Lung microvascular endothelial cell (primary cell): ENCODE data around the gene NPR3. TPM values are rescaled to one million over a fixed set of nuclear protein-coding genes. Genes with fewer than 3 reads are reported as not detected.

Experiments used
- DNase-seq, 2 donors: peaks; one replicate each; pipeline versions ENCODE4 v3.0.0 to v3.0.0-alpha.2; 2010; ENCODE audit warnings: low read depth in 2 of 2
- total RNA-seq: library from RNA; depleted of rRNA; stranded (reverse); fragments of >200 nt; gene quantifications from 2 replicates; pipeline ENCODE4 v1.2.1, GENCODE V29; 2014

The NPR3 gene, protein sequence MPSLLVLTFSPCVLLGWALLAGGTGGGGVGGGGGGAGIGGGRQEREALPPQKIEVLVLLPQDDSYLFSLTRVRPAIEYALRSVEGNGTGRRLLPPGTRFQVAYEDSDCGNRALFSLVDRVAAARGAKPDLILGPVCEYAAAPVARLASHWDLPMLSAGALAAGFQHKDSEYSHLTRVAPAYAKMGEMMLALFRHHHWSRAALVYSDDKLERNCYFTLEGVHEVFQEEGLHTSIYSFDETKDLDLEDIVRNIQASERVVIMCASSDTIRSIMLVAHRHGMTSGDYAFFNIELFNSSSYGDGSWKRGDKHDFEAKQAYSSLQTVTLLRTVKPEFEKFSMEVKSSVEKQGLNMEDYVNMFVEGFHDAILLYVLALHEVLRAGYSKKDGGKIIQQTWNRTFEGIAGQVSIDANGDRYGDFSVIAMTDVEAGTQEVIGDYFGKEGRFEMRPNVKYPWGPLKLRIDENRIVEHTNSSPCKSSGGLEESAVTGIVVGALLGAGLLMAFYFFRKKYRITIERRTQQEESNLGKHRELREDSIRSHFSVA
- total RNA-seq: under 0.01 and 0.22 TPM in 2 replicates

DNA sequence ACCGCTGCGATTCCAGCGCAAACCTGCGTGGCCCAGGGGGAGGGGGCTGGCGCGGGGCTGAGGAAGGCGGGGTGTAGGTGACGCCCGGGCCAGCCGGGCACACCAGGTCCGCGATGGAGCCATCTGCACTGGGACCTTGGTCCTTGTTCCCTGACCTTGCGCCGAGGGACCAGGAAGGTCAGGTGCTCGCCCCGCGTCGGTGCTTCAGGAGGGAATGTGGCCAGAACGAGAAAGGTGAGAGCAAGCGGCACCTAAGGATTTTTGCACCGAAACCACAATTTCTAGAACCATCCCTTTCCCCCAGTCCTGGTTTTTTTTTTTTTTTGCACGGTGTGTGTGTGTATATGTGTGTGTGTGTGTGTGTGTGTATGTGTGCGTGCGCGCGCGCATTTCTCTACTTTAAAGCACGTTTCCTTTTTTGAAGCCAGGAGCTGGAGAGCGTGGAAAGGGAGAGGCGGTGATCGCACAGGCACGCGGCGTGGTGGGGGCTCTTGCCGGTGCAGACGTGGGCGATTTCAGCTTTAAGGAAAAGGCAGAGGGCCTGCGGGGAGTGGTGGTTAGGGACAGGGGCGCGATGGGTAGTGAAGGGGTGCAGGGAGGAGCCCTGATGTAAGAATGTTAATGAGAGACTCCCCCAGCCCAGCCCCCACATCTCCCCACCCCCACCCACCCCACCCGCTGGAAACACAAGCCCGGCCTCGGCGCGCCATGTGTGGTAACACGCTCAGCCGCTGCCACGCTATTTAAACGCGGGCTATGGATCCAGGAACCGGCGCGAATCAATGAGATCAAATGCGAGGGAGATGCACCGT, at the start of gene NPR3:
Gene NPR3 (plus strand): TSS at position 772 of the 812 bp plus-strand sequence. CDS start 456 bp downstream, outside the sequence.
- DNase-seq: peak; percentile 42 to 57

DNA sequence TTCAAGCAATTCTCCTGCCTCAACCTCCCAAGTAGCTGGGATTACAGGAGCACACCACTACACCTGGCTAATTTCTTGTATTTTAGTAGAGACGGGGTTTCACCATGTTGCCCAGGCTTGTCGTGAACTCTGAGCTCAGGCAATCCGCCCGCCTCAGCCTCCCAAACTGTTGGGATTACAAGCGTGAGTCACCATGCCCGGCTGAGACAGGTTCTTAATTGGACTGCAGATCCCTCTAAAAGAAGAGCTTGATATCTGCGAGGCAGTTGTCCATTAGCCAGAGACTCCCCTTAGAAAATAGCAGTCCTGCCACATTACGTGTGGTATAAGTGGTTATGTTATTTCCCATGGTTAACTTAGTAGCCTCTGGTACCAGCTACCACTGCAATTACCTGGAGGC, 46.6 kb upstream of the NPR3 start:
- DNase-seq: no peak

DNA sequence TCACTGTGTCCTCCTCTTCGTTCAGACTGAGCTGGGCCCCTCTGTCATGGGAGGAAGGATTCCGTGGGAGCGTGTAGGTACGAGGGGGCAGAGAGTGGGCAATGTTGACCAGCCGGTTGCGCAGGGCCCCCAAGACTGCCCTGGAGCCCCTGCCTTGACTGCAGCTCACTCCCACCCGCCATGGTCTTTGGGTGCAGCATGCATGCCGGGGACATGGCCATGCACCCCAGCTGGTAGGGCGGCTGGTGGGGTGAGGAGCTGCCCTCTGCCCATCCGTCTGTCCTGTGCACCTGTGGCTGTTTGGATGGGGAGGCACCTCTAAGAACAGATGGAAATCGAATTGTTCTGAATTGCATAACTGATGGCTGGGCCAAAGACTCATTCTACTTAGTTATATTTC, 42.6 kb upstream of the NPR3 start:
- no peak for DNase-seq

DNA sequence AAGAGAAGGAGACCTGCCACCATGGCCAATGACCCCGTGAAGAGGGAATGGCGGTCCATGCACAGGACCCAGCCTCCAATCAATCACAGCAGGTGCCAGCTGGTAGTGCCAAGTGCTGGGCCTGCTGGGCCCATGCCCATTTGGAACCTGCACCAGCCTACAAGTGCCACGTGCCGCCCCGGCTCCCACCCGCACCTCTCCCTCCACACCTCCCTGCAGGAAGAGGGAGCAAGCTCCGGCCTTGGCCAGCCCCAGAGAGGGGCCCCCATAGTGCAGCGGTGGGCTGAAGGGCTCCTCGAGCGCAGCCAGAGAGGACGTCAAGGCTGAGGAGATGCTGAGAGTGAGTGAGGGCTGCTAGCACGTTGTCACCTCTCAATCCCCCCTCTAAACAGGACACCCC, 37.8 kb upstream of the NPR3 start:
- no peak for DNase-seq

DNA sequence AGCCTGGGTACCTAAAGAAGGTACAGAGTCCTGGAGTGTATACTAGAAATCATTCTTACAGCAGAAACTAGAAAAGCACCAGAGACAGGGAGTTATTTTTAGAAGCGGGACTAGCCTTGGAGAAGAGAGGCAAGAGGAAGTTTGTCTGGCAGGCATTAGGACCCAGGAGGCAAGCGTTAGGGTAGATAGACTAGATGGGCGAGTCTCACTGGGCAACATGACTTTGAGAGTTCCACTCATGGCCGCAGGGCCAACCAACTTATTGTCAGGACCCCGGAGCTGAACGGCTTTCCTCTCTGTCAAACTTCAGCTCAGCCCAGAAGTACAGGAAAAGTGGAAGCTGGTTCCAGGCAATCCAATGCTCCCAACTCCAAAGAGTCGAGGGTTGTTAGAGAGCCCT, 34.1 kb upstream of the NPR3 start:
- no peak for DNase-seq

DNA sequence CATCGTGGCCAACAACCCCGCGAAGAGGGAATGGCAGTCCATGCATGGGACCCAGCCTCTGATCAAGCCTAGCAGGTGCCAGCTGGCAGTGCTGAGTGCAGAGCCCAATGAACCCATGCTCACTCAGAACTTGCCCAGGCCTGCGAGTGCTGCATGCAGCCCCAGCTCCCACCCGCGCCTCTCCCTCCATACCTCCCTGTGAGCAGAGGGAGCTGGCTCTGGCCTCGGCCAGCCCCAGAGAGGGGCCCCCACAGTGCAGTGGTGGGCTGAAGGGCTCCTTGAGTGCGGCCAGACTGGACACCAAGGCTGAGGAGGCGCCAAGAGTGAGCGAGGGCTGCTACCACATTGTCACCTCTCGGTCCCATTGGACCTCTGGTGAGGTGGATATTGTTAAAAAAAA, 32.6 kb upstream of the NPR3 start:
- no peak for DNase-seq

DNA sequence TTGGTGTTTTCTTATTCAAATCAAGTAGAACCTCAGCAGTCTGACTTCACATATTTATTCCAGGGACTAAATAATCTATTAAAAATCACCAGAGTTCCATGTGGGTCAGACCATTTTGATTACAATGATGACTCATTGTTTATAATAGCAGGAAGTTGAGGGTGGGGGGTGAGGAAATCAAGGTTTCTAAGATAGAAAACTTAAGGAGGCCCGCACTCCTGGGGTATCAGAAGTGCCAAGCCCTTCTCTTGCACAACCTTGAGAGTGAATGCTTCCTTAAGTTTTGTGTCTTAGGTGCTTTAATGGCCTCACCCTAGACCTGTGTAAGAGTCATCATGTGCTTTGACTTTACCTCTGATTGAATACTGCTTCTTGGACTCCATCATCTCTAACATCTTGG, 31.9 kb upstream of the NPR3 start:
- peak in 1 of 2 donors; percentile 28 for DNase-seq

DNA sequence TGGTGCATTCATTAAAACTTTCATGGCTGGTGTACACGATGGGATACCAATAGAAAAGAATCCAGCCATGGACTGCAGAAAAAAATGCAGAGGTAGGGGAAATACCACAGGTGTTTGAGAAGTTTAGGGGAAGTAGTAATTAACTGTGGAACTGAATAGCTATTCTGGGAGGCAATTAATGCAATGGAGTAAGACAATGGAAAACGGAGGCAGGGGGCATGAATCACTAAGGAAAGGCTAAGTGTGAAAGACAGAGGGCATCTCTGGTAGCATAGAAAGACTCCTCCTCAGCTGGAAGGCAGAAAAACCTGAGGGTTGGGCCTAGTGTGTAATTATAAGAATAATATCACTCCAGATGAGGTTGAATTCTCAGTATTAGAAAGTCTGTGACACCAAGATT, 30.9 kb upstream of the NPR3 start:
- no peak for DNase-seq

DNA sequence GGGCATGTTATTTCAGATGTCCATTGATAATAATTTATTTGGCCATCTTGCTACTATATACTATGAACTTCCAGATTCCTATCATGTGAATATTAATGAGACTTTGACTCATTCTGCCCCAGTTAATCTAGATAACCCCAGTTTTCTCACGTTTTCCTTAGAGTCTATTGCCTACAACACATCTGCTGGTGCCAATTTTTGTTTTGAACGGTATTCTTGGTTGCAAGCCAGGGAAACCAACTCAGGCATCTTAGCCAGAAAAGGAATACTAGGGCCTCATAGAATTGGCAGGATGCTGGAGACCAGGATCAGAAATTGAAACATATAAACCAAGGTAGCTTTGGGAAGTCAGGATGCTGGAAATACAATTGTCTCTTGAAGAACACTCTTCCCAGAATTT, 28.0 kb upstream of the NPR3 start:
- DNase-seq: no peak

DNA sequence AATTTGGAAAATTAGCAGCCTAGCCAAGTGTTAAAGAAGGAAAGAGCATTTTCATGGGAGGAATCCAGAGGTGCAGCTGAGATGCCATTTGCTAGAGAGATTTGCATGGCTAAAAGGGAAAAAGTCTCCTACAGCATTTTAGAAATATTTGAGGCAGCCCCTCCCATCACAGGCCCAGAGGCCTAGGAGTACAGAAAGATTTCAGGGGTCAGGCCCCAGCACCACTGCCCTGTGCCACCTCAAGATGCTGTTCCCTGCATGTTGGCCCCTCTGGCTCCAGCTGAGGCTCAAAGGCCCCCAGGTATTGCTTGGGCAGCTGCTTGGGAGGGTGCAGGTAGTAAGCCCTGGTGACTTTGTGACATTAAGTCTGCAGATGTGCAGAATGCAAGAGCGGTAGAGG, 26.9 kb upstream of the NPR3 start:
- no peak for DNase-seq

DNA sequence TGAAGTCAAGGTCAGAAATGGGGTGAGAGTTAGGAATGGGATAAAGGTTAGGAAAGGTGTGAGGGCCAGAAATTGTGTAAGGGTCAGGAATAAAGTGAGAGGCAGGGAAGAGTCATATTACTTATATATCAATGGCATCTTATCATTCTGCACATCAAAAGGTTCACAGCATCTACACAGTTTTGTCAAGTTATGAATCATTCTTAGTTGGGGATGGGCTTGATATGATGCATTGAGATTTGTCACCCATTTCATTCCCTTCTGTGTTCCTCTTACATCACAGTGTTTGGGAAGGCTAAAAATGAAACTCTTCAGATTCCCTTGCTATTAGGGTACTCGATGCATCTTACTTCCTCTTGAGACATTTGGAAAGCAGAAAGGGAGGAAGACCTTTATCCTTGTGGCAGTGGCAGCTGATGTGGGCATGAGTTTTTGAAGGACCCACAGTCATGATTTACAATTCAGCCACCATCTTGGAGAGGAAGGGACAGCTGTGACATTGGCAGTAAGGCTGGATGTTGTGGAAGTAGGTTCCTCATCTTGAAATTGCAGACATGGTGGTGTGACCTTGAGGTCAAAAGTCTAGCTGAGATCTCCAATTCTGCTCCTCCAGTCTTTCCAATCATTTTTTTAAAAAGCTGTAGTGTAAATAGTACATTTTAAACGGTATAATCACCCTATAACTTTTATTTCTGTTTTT, 24.2 kb upstream of the NPR3 start:
- no peak for DNase-seq

DNA sequence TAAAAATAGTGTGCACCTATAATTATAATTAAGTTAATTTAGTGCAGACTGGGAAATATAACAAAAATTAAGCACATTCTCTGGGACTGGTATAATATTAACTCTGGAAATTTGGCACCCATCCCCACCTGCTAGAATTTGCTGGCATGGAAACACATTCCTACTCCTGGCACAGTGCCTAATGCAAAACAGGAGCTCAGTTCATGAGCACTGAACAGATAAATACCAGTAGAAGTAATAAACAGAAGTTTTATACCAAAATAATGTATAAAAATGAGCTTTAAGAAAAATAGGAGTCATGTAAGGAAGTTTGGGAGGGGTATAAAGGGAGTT, 23.7 kb upstream of the NPR3 start:
- peak; percentile 15 to 85 for DNase-seq

DNA sequence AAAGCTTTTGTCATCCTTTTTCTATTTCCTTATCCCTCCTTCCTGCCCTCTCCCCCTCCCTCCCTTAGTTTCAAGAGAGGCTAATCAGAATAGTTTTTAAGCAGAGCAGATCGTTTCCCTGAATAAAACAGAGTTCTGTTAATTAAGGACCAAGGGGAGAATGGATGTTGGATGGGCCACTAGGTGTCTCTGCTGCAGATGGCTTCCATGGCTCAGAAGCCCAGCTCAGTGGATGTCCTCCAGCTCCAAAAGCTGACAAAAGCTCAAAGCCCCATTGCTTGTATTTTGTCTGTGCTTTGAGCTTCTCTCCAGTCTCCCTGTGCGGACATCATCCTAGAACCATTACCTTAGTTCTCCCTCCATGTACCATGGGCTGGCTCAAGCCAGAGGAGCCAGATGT, 21.0 kb upstream of the NPR3 start:
- DNase-seq: peak; percentile 27 to 36

DNA sequence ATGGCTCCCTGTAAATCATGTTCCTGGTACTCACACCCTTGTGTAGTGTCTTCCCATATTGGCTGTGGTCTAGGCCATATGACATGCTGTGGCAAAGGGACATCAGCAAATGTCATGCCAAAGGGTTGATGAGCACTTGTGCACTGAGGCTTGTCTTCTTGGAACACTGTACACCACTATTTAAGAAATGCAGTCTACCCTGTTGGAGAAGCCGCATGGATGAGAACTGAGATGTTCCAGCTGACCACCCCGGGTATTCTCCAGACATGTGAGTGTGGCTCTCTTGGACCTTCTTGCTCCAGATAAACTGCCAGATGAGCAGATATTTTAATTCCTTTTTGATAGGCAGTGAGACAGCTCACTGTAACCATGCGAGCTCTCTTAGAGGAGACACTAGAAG, 20.5 kb upstream of the NPR3 start:
- no peak for DNase-seq

DNA sequence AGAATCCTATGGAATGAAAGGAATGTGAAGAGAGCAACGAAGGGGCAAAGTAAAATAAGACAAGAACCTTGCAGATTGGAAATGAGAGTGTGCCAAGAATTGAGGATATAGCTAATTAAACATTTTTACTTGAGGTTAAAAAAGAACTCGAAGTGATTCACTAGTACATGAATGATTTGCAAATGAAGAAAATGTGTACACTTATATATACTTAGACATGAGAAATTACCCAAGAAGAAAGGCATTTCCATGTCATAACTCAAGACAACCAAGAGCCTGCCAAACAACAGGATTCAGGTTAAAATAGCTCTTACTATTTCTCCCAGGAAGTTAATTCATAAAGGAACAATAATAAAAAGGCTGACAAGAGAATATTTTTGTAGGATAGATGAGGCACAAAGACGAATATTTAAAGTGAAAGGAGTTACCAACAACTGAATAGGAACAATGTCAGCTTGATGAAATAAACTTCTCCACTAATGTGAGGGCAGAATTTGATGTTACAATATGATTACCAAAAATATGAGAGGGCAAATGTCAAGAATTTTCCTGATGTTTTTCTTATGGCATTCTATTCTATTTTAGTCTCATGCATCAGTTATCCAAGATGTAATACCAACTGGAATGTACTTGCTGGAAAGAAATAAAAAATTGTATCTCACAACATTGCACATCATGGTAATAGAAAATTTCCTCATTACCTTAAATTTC, 18.9 kb upstream of the NPR3 start:
- peak in 1 of 2 donors; percentile 34 for DNase-seq

DNA sequence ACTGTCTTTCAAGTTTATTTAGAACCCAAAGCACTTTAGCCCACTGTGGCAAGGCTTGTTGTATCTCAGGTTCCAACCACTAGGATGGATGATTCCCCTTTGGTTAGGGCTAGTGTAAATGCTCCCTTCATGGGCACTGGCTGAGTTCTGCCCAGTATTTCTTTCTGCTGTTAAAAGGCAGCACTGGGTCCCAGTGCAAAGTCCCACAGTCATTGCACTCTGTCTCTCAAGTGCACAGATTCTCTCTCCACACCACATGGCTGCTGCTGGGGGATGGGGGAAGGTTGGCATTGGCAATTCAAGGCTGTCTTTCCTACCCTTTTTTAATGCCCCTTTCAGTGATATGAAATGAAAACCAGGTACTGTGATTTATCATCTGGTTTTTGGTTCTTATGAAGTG, 7.2 kb upstream of the NPR3 start:
- no peak for DNase-seq

DNA sequence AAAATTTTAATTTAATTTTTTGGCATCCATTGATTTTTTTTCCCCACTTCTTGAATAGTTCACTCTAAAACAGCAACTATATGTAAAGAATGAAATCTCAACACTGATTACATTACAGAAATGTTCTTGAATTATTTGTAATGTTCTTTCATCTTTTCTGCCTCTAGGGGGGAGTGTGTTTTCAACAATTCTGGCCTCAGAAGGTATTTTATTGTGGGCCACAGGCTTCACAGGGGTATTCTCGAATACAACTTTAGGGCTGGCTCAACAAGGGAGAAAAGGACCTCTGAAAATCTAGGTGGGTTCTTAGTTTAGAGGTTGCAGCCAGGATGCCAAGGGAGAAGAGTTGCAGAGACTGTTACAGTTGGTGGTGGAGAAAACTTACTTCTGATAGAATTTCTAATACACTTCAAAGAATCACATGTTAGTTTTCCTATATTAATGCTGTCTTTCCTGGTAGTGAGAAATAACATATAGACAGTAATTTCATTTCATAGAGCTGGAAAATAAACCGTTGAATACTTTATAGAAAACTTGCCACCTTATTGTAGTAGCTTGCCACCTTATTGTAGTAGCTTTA, 3.6 kb upstream of the NPR3 start:
- DNase-seq: peak; percentile 43 to 59

DNA sequence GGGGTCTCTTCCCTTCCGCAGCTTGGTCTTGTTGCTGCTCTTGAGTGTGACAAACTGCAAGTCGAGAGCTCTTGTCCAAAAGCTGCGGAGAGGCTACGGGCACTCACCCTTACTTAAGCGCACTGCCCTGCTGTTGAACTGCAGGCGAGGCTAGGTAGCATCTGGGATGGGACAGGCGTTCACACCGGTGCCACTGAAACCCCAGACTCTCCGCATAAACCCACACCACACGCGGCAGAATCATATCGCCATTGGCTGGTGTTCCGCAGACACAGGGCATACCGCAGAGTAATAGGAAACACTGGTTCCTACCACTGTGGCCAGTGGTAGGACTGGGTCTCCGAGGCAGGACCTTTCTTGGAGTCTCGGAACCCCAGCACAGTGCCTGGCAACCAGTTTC, 2.2 kb upstream of the NPR3 start:
- DNase-seq: no peak

DNA sequence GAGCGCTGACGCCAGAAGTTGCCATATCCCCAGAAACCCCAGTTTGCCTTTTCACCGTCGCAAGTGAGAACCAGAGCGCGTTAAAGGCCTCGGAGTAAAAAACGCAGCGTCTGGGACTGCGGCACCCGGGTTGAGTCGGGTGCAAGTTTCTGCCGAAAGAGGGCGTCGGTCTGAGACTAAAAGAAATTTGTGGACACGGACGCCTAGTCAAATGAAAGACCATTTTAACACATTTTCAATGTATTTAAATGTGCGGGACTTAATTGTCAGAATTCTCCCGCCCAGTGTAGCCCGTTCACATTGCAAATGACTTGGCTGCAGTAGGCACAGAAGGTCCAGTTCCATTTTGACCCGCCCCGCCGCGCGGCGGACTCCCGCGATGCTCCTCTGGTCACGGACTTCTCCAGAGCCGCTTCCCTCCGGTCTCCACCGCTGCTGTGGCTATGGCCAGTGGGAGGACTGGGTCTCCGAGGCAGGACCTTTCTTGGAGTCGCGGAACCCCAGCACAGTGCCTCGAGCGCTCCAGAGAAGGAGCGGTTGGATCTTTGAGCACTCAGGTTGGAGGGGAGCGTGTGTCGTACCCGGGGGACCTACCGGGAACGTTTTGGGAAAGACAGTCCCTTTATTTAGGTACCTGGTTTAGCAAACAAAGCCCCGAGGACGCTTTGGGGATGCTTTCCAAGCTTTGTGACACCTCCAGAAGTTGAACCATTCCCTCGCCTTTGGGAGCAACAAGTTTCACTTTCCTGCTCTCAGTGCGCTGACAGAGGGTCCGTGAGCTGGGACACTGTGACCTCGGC, 1.2 kb upstream of the NPR3 start:
- peak; percentile 76 to 80 for DNase-seq

DNA sequence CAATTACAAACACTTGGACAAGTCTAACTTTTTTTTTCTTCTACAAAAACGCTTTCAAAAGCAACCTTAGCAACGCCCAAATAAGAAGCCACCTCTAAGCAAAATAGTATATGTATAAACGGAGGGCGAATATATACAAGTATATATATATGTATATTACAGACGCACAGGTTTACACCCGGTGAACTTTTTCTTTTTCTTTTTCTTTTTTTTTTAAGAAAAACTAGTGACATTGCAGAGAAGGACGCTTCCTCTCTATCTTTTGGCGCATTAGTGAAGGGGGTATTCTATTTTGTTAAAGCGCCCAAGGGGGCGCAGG, 200 bp downstream of the NPR3 start:
- no peak for DNase-seq
